Activated naive CD8-positive, alpha-beta T cell treated with anti-CD3 and anti-CD28 coated beads, Interleukin-2, amount 10 ng/mL, durations not matched to agents 7 days and 5 days (primary cell): ENCODE data around the gene HDAC2. TPM values are rescaled to one million over a fixed set of nuclear protein-coding genes. Genes with fewer than 3 reads are reported as not detected.
A peak's percentile ranks its signal among the peaks of the same experiment; 100 is the strongest.
"Not testable (repeated sequence)": the region's sequence is repeated elsewhere in the genome, so short reads cannot be mapped to it uniquely, and the experiment has no call there.

ENCODE experiments used
- ATAC-seq: fragments of 150-1000 bp; cut with Tn5 transposase; one replicate; pipeline ENCODE4 v1.10.0; 2021; ENCODE audit warnings: low read depth, moderate library complexity
- POLR2A ChIA-PET: fragments of 350-600 bp; sonication (Branson Sonifier 250); formaldehyde crosslinking; loops from one replicate; lab custom pipeline; 2021; ENCODE audit warnings: antibody characterized with exemption; lab: Charles Lee
- DNase-seq: peaks from one replicate; pipeline ENCODE4 v3.0.0; 2021
- H3K27ac Mint-ChIP-seq: one replicate; pipeline ENCODE4 v1.8.0; 2022; ENCODE audit warnings: mild to moderate bottlenecking, mixed read lengths
- H3K27me3 Mint-ChIP-seq: one replicate; pipeline ENCODE4 v1.8.0; 2022; ENCODE audit warnings: mild to moderate bottlenecking, moderate library complexity, mixed read lengths
- H3K36me3 Mint-ChIP-seq: one replicate; pipeline ENCODE4 v1.8.0; 2021; ENCODE audit warnings: mild to moderate bottlenecking, mixed read lengths
- H3K4me1 Mint-ChIP-seq: one replicate; pipeline ENCODE4 v1.8.0; 2021; ENCODE audit warnings: mixed read lengths
- H3K4me3 Mint-ChIP-seq: one replicate; pipeline ENCODE4 v1.8.0; 2022; ENCODE audit warnings: mild to moderate bottlenecking, moderate library complexity, mixed read lengths
- H3K9me3 Mint-ChIP-seq: one replicate; pipeline ENCODE4 v1.8.0; 2021; ENCODE audit warnings: mixed read lengths
- total RNA-seq, 2 experiments: library from RNA; stranded (reverse); gene quantifications; one replicate each; pipeline ENCODE4 v1.2.3, GENCODE V29; 2021

HDAC2 gene
- 10 to 100 TPM; 56.9 to 59.5 TPM for total RNA-seq

- peak; percentile 89 for DNase-seq
- Mint-ChIP-seq H3K9me3 (no peaks in the 10 kb centered on the region), H3K36me3 (no peaks in the 10 kb centered on the region), H3K4me3 (peak within 1 kb of the TSS; percentile 97), H3K4me1 (peaks cover 20% of the 10 kb centered on the region), H3K27ac (peak within 1 kb of the TSS; percentile 97), H3K27me3 (no peaks in the 10 kb centered on the region)
- ATAC-seq = peak; percentile 80
- POLR2A ChIA-PET = interaction anchor here (0.9 to 1.4 kb wide), 2 partner anchors 10 to 24 kb away, joined by 3 read pairs; no protein-coding TSS in a partner anchor
Observed at GRCh38 chr6:113970805-113971676, at the start of gene HDAC2. Gene HDAC2, minus strand, starts transcription at chr6:113971148. Its CDS starts 240 bp downstream, at chr6:113970908.

- POLR2A ChIA-PET = no interaction called here
- Mint-ChIP-seq H3K4me1 (no peaks in the 10 kb centered on the region), H3K27me3 (no peaks in the 10 kb centered on the region), H3K4me3 (no peak overlapping the region), H3K9me3 (no peaks in the 10 kb centered on the region), H3K36me3 (no peaks in the 10 kb centered on the region), H3K27ac (no peak overlapping the region)
- no peak for ATAC-seq
- no peak for DNase-seq
Observed at GRCh38 chr6:114020196-114020595, 49.2 kb upstream of the HDAC2 start.

GRCh38 chr6:114017146-114017545, 46.2 kb upstream of the HDAC2 start:
- H3K4me1 Mint-ChIP-seq, H3K9me3 Mint-ChIP-seq, DNase-seq, H3K36me3 Mint-ChIP-seq, H3K4me3 Mint-ChIP-seq, H3K27me3 Mint-ChIP-seq, POLR2A ChIA-PET, ATAC-seq, H3K27ac Mint-ChIP-seq: not testable (repeated sequence)

GRCh38 chr6:114014106-114014505, 43.2 kb upstream of the HDAC2 start:
- POLR2A ChIA-PET, H3K9me3 Mint-ChIP-seq, H3K4me3 Mint-ChIP-seq, H3K4me1 Mint-ChIP-seq, ATAC-seq, H3K27me3 Mint-ChIP-seq, H3K27ac Mint-ChIP-seq, H3K36me3 Mint-ChIP-seq, DNase-seq: not testable (repeated sequence)

DNA sequence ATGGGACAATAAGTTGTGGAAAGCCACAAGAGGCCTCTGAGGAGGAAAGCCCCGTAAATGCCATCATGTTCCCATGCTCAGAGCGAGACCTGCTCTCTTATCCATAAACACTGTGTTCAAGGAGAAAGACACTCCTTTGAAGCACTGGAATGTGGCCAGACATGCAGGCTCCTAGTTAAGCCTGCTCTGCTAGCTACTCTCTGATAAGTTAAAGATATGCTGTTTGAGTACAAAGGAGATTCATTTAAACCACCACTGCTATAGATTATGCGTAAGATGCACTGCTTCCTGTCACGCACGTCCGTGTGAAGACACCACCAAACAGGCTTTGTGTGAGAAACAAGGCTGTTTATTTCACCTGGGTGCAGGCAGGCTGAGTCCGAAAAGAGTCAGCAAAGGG, 40.5 kb upstream of the HDAC2 start:
- H3K27me3 Mint-ChIP-seq = peaks cover 10% of the 10 kb centered on the region
- H3K4me3 Mint-ChIP-seq, H3K4me1 Mint-ChIP-seq, DNase-seq, H3K9me3 Mint-ChIP-seq, ATAC-seq, POLR2A ChIA-PET, H3K27ac Mint-ChIP-seq, H3K36me3 Mint-ChIP-seq: not testable (repeated sequence)

DNA sequence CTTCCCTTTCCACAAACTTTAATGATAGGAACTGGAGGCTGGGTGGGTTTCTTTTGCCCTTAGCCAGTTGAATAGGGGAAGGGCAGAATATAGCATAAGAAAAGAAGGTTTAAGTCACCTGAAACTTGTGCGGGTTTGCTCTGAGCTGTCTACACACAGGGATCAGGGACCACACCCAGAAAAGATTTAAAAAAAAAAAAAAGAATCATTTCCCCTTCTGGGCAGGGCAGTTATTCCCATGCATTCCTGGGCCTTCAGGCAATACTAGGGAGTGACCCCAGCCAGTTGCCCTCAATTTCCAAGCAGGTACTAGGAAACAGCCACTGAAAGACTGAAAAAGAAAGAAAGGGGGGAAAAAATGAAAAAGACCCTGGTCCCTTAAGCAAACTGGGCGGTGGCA, 39.6 kb upstream of the HDAC2 start:
- no peak overlapping the region for H3K27ac Mint-ChIP-seq

DNA sequence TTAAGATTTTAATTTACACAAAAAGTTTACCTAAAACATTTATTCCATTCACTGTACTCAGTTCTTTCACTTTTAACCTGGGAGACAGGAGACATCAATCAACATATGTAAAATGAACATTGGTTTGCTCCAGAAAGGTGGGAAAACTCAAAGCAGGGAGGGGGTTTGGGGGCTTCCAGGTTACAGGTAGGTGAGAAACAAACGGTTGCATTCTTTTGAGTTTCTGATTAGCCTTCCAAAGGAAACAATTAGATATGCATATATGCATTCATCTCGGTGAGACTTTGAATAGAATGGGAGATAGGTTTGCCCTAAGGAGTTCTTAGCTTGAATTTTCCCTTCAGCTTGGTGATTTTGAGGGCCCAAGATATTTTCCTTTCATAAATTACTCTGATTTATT, 38.2 kb upstream of the HDAC2 start:
- H3K27me3 Mint-ChIP-seq = peaks cover 13% of the 10 kb centered on the region
- POLR2A ChIA-PET = no interaction called here
- no peak overlapping the region for H3K27ac Mint-ChIP-seq
- DNase-seq = no peak
- H3K36me3 Mint-ChIP-seq = no peaks in the 10 kb centered on the region
- peaks cover 8% of the 10 kb centered on the region for H3K4me1 Mint-ChIP-seq
- H3K4me3 Mint-ChIP-seq = no peak overlapping the region
- no peak for ATAC-seq
- H3K9me3 Mint-ChIP-seq = no peaks in the 10 kb centered on the region

More for the DNA sequence above, 39.6 kb upstream of the HDAC2 start:
- Mint-ChIP-seq H3K9me3 (no peaks in the 10 kb centered on the region), H3K27me3 (peaks cover 10% of the 10 kb centered on the region), H3K4me1 (peaks cover 8% of the 10 kb centered on the region), H3K36me3 (no peaks in the 10 kb centered on the region), H3K4me3 (no peak overlapping the region)
- POLR2A ChIA-PET = no interaction called here
- ATAC-seq (no peak), DNase-seq (no peak)

- no peaks in the 10 kb centered on the region for H3K36me3 Mint-ChIP-seq
- peaks cover 13% of the 10 kb centered on the region for H3K27me3 Mint-ChIP-seq
- POLR2A ChIA-PET = no interaction called here
- H3K9me3 Mint-ChIP-seq = no peaks in the 10 kb centered on the region
- H3K27ac Mint-ChIP-seq = no peak overlapping the region
- peaks cover 8% of the 10 kb centered on the region for H3K4me1 Mint-ChIP-seq
- H3K4me3 Mint-ChIP-seq = no peak overlapping the region
- ATAC-seq (no peak), DNase-seq (no peak)
Observed at GRCh38 chr6:114008331-114008730, 37.4 kb upstream of the HDAC2 start.

DNA sequence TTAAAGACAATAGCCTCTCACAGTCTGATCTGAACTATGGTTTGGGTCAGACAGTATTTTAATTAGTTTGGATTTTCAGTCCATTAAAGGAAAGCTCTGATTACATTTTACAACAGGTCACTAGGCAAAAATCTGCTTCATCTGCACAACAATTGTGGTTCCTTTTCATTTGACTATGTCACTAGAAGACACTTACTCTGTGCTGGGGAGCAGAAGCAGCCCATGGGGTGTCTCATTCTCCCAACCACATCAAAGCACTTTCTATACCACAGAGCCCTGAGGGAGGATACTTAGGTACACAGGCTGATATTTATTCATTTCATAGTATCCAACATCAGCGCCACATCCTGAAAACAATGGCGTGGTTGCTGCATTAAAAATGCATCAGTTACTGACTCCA, 36.6 kb upstream of the HDAC2 start:
- no peaks in the 10 kb centered on the region for H3K9me3 Mint-ChIP-seq
- peaks cover 13% of the 10 kb centered on the region for H3K27me3 Mint-ChIP-seq
- H3K4me1 Mint-ChIP-seq = peaks cover 8% of the 10 kb centered on the region
- POLR2A ChIA-PET = no interaction called here
- no peaks in the 10 kb centered on the region for H3K36me3 Mint-ChIP-seq
- no peak overlapping the region for H3K27ac Mint-ChIP-seq
- no peak overlapping the region for H3K4me3 Mint-ChIP-seq
- ATAC-seq = peak; percentile 80
- no peak for DNase-seq

DNA sequence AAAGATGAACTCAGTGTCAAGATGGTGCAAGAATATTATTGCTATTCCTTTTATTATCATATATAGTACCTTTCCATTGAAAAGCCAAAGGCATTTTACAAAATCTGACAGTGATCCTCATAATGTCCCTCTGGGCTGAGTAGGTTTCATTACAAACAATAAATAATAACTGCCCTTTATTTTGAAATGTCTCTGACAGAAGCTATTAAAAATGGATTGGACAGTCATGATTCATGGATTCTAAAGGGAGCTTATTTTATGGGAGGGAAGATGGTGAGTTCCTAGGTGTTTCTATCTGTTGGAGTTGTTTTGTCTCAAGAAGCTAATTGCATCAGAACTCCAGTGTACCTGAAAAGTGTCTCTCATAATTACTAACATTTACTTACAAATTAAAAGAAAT, 30.4 kb upstream of the HDAC2 start:
- POLR2A ChIA-PET = no interaction called here
- H3K36me3 Mint-ChIP-seq = no peaks in the 10 kb centered on the region
- no peak overlapping the region for H3K4me3 Mint-ChIP-seq
- no peaks in the 10 kb centered on the region for H3K4me1 Mint-ChIP-seq
- DNase-seq = no peak
- no peaks in the 10 kb centered on the region for H3K9me3 Mint-ChIP-seq
- H3K27ac Mint-ChIP-seq = no peak overlapping the region
- H3K27me3 Mint-ChIP-seq = peaks cover 16% of the 10 kb centered on the region
- no peak for ATAC-seq

GRCh38 chr6:114000069-114000468, 29.1 kb upstream of the HDAC2 start:
- DNase-seq (no peak), ATAC-seq (no peak)
- no peaks in the 10 kb centered on the region for H3K36me3 Mint-ChIP-seq
- H3K4me3 Mint-ChIP-seq = no peak overlapping the region
- POLR2A ChIA-PET = no interaction called here
- H3K27me3 Mint-ChIP-seq = peaks cover 16% of the 10 kb centered on the region
- no peak overlapping the region for H3K27ac Mint-ChIP-seq
- H3K9me3 Mint-ChIP-seq = no peaks in the 10 kb centered on the region
- H3K4me1 Mint-ChIP-seq = no peaks in the 10 kb centered on the region

GRCh38 chr6:113999284-113999683, 28.3 kb upstream of the HDAC2 start:
- POLR2A ChIA-PET = no interaction called here
- no peaks in the 10 kb centered on the region for H3K9me3 Mint-ChIP-seq
- H3K4me3 Mint-ChIP-seq = no peak overlapping the region
- DNase-seq = no peak
- H3K36me3 Mint-ChIP-seq = no peaks in the 10 kb centered on the region
- H3K4me1 Mint-ChIP-seq = peaks cover 3% of the 10 kb centered on the region
- H3K27me3 Mint-ChIP-seq = peaks cover 15% of the 10 kb centered on the region
- no peak overlapping the region for H3K27ac Mint-ChIP-seq
- ATAC-seq = no peak

DNA sequence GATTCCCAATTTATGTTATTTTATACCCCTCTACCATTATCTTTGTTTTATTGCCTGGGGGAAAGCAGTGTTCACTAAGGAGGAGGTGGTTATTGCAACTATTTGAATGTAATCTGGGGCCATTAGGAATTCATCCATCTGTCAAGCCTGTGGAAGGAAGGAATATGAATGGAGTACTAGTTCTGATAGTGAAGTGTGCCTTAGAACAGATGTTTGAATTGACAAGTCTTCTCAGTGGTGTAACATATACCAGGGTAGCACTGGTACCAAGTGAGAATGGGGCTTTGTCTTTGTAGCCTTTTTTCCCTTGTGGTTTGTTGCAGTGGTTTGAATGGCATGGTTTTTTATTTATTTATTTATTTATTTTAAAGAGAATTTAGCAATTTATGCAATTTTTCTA, 27.9 kb upstream of the HDAC2 start:
- H3K27ac Mint-ChIP-seq = no peak overlapping the region
- POLR2A ChIA-PET = no interaction called here
- H3K4me1 Mint-ChIP-seq = peaks cover 3% of the 10 kb centered on the region
- peaks cover 15% of the 10 kb centered on the region for H3K27me3 Mint-ChIP-seq
- no peak overlapping the region for H3K4me3 Mint-ChIP-seq
- no peaks in the 10 kb centered on the region for H3K9me3 Mint-ChIP-seq
- ATAC-seq (no peak), DNase-seq (no peak)
- no peaks in the 10 kb centered on the region for H3K36me3 Mint-ChIP-seq

- POLR2A ChIA-PET = no interaction called here
Observed at GRCh38 chr6:113997116-113997515, 26.2 kb upstream of the HDAC2 start.

More at GRCh38 chr6:113997116-113997515, 26.2 kb upstream of the HDAC2 start:
- DNase-seq (no peak), ATAC-seq (no peak)
- H3K4me1 Mint-ChIP-seq = peaks cover 3% of the 10 kb centered on the region
- no peak overlapping the region for H3K27ac Mint-ChIP-seq
- H3K27me3 Mint-ChIP-seq = peaks cover 15% of the 10 kb centered on the region
- H3K9me3 Mint-ChIP-seq = no peaks in the 10 kb centered on the region
- no peaks in the 10 kb centered on the region for H3K36me3 Mint-ChIP-seq
- H3K4me3 Mint-ChIP-seq = no peak overlapping the region
